Measurements from ENCODE around the gene ADAMTS6. TPM values are rescaled to one million over a fixed set of nuclear protein-coding genes. Genes with fewer than 3 reads are reported as not detected.
"Not testable (repeated sequence)": the region's sequence is repeated elsewhere in the genome, so short reads cannot be mapped to it uniquely, and the experiment has no call there.

Gene ADAMTS6
- total and polyA plus RNA-seq, 3 experiments from 2014 or later, result 0.23 to 1.2 (median 0.93) TPM

DNA sequence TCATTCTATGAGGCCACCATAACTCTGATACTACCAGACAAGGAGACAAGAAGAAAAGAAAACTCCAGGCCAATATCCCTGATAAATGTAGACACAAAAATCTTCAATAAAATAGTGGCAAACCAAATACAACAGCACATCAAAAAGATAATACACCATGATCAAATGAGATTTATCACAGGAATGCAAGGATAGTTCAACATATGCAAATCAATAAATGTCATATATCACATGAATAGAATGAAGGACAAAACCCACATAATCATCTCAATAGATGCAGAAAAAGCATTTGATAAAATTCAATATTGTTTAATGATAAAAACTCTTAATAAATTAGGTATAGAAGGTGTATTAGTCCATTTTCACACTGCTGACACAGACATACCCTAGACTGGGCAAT is 139.9 kb downstream of the ADAMTS6 start:
- Histone ChIP-seq H3K27ac (ENCODE audit: low read depth, low read length) (no peak overlapping the region), H3K36me3 (ENCODE audit: insufficient read depth, low read length) (no peaks in the 10 kb centered on the region), H3K4me1 (ENCODE audit: insufficient read depth, low read length) (no peaks in the 10 kb centered on the region), H3K9me3 (ENCODE audit: low read length) (peaks cover 3% of the 10 kb centered on the region), H3K27me3 (ENCODE audit: insufficient read depth, low read length, poor library complexity, severe bottlenecking) (no peaks in the 10 kb centered on the region), H3K4me3 (ENCODE audit: low read length) (no peak overlapping the region)
- ChIA-PET CTCF (no interaction called here), POLR2A (no interaction called here)
- H3K27me3 Mint-ChIP-seq, result peaks cover 0 to 2% of the 10 kb centered on the region in 2 donors
- peaks cover 3 to 25% (median 3%) of the 10 kb centered on the region in 3 donors for H3K36me3 Mint-ChIP-seq
- no peak overlapping the region for H3K4me3 Mint-ChIP-seq
- H3K27ac Mint-ChIP-seq, result no peak overlapping the region
- peaks cover 19 to 47% (median 41%) of the 10 kb centered on the region in 5 donors for H3K9me3 Mint-ChIP-seq
- H3K4me1 Mint-ChIP-seq, result no peaks in the 10 kb centered on the region
- no peak for DNase-seq

DNA sequence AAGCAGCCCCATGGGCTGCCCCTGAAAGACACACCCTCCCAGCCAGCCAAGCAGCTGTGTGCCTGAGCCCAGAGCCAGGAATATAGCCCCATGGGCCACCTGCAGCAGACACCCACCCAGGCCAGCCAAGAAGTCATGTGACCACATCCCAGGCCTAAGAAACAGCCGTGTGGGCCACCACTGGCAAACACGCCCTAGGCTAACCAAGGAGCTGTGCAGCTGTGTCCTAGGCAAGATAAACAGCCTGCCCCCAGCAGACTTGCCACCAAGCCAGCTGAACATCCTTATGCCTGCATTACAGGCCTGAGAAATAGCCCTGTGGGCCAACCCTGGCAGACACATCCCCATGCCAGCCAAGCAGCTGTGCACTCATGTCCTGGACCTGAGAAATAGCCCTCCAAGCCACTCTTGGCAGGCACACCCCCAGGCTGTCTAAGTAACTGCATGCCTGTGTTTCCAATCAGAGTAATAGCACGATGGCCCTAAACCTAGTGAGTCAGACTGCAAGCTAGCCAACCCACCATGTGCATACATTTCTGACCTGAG is 143.0 kb downstream of the ADAMTS6 start:
- Histone ChIP-seq H3K27ac (ENCODE audit: low read depth, low read length) (no peak overlapping the region), H3K27me3 (ENCODE audit: insufficient read depth, low read length, poor library complexity, severe bottlenecking) (no peaks in the 10 kb centered on the region), H3K4me3 (ENCODE audit: low read length) (no peak overlapping the region), H3K36me3 (ENCODE audit: insufficient read depth, low read length) (no peaks in the 10 kb centered on the region), H3K4me1 (ENCODE audit: insufficient read depth, low read length) (no peaks in the 10 kb centered on the region), H3K9me3 (ENCODE audit: low read length) (peaks cover 3% of the 10 kb centered on the region)
- Mint-ChIP-seq H3K27ac (no peak overlapping the region), H3K4me1 (no peaks in the 10 kb centered on the region), H3K36me3 (peaks cover 3 to 23% (median 3%) of the 10 kb centered on the region in 3 donors), H3K27me3 (no peaks in the 10 kb centered on the region), H3K9me3 (peaks cover 19 to 44% (median 40%) of the 10 kb centered on the region in 5 donors), H3K4me3 (no peak overlapping the region)
- DNase-seq, result peak in 1 of 5 donors; percentile 35
- ChIA-PET POLR2A (no interaction called here), CTCF (no interaction called here)

DNA sequence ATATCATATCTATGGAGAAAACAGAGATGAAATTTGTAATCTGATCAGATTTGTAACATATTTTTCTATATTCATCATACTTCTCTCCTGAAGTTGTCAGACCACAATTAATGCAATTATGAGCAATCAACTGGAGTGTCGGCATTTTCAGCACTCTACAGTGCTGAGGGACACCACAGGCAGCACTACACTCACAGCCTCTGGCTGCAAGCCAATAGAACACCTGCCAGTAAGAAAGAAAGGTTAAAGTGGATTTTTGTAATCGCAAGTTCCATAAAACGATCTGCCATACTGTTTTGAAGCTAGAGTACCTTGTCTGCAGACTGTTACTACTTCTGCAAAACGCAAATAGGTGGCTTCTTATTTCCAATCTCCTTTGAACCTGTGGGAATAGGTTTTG is 147.6 kb downstream of the ADAMTS6 start:
- Histone ChIP-seq H3K4me3 (ENCODE audit: low read length) (no peak overlapping the region), H3K27me3 (ENCODE audit: insufficient read depth, low read length, poor library complexity, severe bottlenecking) (no peaks in the 10 kb centered on the region), H3K9me3 (ENCODE audit: low read length) (no peaks in the 10 kb centered on the region), H3K36me3 (ENCODE audit: insufficient read depth, low read length) (no peaks in the 10 kb centered on the region), H3K27ac (ENCODE audit: low read depth, low read length) (no peak overlapping the region), H3K4me1 (ENCODE audit: insufficient read depth, low read length) (no peaks in the 10 kb centered on the region)
- Mint-ChIP-seq H3K4me3 (no peak overlapping the region), H3K36me3 (no peaks in the 10 kb centered on the region), H3K27me3 (no peaks in the 10 kb centered on the region), H3K9me3 (peaks cover 0 to 2% (median under 1%) of the 10 kb centered on the region in 5 donors), H3K27ac (no peak overlapping the region), H3K4me1 (no peaks in the 10 kb centered on the region)
- ChIA-PET POLR2A (no interaction called here), CTCF (no interaction called here)
- DNase-seq, result no peak

DNA sequence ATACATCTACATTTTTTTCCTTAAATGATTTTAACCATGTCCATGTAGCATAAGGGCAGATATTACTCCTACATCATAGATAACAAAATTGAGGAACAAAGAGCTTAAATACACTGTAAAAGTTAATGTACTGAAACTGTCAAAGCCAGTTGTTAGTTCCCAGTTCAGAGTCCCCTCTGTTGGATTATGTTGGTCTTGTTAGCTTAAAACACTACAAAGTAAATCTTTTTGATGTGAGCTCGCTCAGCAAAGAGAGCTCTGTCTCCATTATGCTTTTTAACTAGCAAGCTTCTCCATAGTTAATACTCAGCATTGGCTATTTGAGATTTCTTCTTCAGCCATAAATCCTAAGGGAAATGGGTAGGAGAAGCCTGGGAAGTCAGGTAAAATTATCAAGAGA is 149.1 kb downstream of the ADAMTS6 start:
- no peak for DNase-seq
- no peak overlapping the region for H3K4me3 Mint-ChIP-seq
- H3K27ac ChIP-seq (ENCODE audit: low read depth, low read length), result no peak overlapping the region
- POLR2A ChIA-PET, result no interaction called here
- H3K4me3 ChIP-seq (ENCODE audit: low read length), result no peak overlapping the region
- H3K36me3 Mint-ChIP-seq, result no peaks in the 10 kb centered on the region
- no peaks in the 10 kb centered on the region for H3K4me1 ChIP-seq (ENCODE audit: insufficient read depth, low read length)
- CTCF ChIA-PET, result no interaction called here
- no peaks in the 10 kb centered on the region for H3K9me3 Mint-ChIP-seq
- no peaks in the 10 kb centered on the region for H3K27me3 ChIP-seq (ENCODE audit: insufficient read depth, low read length, poor library complexity, severe bottlenecking)
- H3K27ac Mint-ChIP-seq, result no peak overlapping the region
- H3K27me3 Mint-ChIP-seq, result no peaks in the 10 kb centered on the region
- no peaks in the 10 kb centered on the region for H3K9me3 ChIP-seq (ENCODE audit: low read length)
- no peaks in the 10 kb centered on the region for H3K36me3 ChIP-seq (ENCODE audit: insufficient read depth, low read length)
- H3K4me1 Mint-ChIP-seq, result no peaks in the 10 kb centered on the region

DNA sequence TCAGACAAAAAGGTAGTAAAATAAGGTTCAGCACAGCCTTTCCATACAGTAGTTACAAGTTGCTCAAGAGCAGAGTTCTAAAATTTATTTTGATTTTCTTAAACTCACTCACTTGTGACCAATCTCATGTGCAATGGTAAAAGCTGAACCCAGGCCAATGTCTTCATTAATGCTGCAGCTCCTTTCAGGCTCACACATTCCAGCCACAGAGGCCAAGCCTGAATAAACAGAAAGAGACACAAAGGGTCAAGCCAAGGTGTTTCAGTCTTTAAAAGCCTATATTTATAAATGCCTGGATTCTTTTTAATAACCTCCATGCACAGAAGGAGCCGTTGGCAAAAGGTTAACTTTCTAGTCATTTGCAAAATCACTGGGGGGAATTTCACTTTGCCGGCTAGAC is 152.5 kb downstream of the ADAMTS6 start:
- no peaks in the 10 kb centered on the region for H3K4me1 Mint-ChIP-seq
- Histone ChIP-seq H3K4me1 (ENCODE audit: insufficient read depth, low read length) (no peaks in the 10 kb centered on the region), H3K4me3 (ENCODE audit: low read length) (no peak overlapping the region), H3K9me3 (ENCODE audit: low read length) (no peaks in the 10 kb centered on the region), H3K27me3 (ENCODE audit: insufficient read depth, low read length, poor library complexity, severe bottlenecking) (no peaks in the 10 kb centered on the region), H3K36me3 (ENCODE audit: insufficient read depth, low read length) (no peaks in the 10 kb centered on the region), H3K27ac (ENCODE audit: low read depth, low read length) (no peak overlapping the region)
- no peak overlapping the region for H3K27ac Mint-ChIP-seq
- no peak for DNase-seq
- no peak overlapping the region for H3K4me3 Mint-ChIP-seq
- H3K27me3 Mint-ChIP-seq, result no peaks in the 10 kb centered on the region
- peaks cover 0 to 2% (median 0%) of the 10 kb centered on the region in 5 donors for H3K9me3 Mint-ChIP-seq
- CTCF ChIA-PET, result no interaction called here
- peaks cover 0 to 5% (median 2%) of the 10 kb centered on the region in 3 donors for H3K36me3 Mint-ChIP-seq
- POLR2A ChIA-PET, result no interaction called here

DNA sequence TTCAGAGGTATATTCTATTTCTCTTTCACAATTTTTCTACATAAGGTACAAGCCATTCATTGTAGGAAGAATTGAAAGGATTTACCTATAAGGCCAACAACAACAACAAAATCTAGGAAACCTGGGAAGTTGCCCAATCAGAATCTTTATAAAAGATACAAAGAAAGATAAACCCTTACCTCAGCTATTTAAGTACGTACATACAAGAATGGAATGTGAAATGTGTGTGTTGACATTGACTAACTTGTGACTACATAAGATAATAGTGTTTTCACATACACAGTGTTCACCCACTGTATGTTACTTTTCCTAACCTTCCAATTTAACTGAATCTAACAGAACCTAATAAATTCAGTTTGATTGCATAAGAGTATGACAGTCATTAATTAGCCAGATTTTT is 154.1 kb downstream of the ADAMTS6 start:
- no peaks in the 10 kb centered on the region for H3K27me3 ChIP-seq (ENCODE audit: insufficient read depth, low read length, poor library complexity, severe bottlenecking)
- no peaks in the 10 kb centered on the region for H3K4me1 ChIP-seq (ENCODE audit: insufficient read depth, low read length)
- ChIA-PET POLR2A (no interaction called here), CTCF (no interaction called here)
- DNase-seq, result no peak
- Mint-ChIP-seq H3K36me3 (peaks cover 0 to 5% (median 2%) of the 10 kb centered on the region in 3 donors), H3K27ac (no peak overlapping the region), H3K4me3 (no peak overlapping the region), H3K4me1 (no peaks in the 10 kb centered on the region), H3K9me3 (peaks cover 0 to 2% (median 0%) of the 10 kb centered on the region in 5 donors), H3K27me3 (no peaks in the 10 kb centered on the region)
- no peaks in the 10 kb centered on the region for H3K36me3 ChIP-seq (ENCODE audit: insufficient read depth, low read length)
- no peak overlapping the region for H3K4me3 ChIP-seq (ENCODE audit: low read length)
- no peaks in the 10 kb centered on the region for H3K9me3 ChIP-seq (ENCODE audit: low read length)
- H3K27ac ChIP-seq (ENCODE audit: low read depth, low read length), result no peak overlapping the region

DNA sequence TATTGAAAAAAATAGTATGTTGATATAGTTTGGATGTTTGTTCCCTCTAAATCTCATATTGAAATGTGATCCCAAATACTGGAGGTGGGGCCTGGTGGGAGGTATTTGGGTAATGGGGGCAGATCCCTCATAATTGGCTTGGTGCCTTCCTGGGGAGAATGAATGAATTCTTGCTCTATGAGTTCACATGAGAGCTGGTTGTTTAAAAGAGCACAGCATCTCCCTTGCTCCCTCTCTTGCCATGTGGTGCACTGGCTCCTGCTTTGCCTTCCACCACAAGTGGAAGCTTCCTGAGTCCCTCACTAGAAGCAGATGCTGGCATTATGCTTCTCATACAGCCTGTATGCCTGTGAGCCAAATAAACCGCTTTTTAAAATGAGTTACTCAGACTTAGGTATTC is 154.8 kb downstream of the ADAMTS6 start:
- H3K36me3 ChIP-seq (ENCODE audit: insufficient read depth, low read length), result no peaks in the 10 kb centered on the region
- no peak overlapping the region for H3K27ac Mint-ChIP-seq
- peaks cover 0 to 5% (median 2%) of the 10 kb centered on the region in 3 donors for H3K36me3 Mint-ChIP-seq
- no peaks in the 10 kb centered on the region for H3K27me3 Mint-ChIP-seq
- POLR2A ChIA-PET, result no interaction called here
- CTCF ChIA-PET, result no interaction called here
- peaks cover 0 to 2% (median 0%) of the 10 kb centered on the region in 5 donors for H3K9me3 Mint-ChIP-seq
- DNase-seq, result no peak
- no peaks in the 10 kb centered on the region for H3K4me1 ChIP-seq (ENCODE audit: insufficient read depth, low read length)
- no peaks in the 10 kb centered on the region for H3K4me1 Mint-ChIP-seq
- no peak overlapping the region for H3K4me3 ChIP-seq (ENCODE audit: low read length)
- H3K9me3 ChIP-seq (ENCODE audit: low read length), result no peaks in the 10 kb centered on the region
- no peak overlapping the region for H3K4me3 Mint-ChIP-seq
- H3K27me3 ChIP-seq (ENCODE audit: insufficient read depth, low read length, poor library complexity, severe bottlenecking), result no peaks in the 10 kb centered on the region
- no peak overlapping the region for H3K27ac ChIP-seq (ENCODE audit: low read depth, low read length)

DNA sequence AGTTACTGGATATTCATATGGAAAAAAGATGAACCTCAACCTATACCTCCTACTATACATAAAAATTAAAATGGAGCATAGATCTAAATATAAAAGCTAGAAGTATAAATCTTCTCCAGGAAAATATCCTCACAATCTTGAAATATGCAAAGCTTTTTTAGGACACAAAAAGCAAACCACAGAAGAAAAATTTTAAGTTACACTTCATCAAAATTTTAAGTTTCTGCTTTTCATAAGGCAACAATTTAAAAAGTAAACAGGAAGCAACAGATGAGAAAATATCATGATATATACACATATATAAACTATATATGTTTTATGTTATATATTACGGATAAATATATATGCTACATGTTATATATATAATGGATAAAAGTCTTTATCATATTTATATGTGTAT is 157.5 kb downstream of the ADAMTS6 start:
- no peak overlapping the region for H3K27ac Mint-ChIP-seq
- no peaks in the 10 kb centered on the region for H3K4me1 ChIP-seq (ENCODE audit: insufficient read depth, low read length)
- ChIA-PET CTCF (no interaction called here), POLR2A (no interaction called here)
- H3K4me3 ChIP-seq (ENCODE audit: low read length), result no peak overlapping the region
- no peaks in the 10 kb centered on the region for H3K27me3 ChIP-seq (ENCODE audit: insufficient read depth, low read length, poor library complexity, severe bottlenecking)
- H3K27me3 Mint-ChIP-seq, result no peaks in the 10 kb centered on the region
- no peak overlapping the region for H3K4me3 Mint-ChIP-seq
- peaks cover 0 to 3% (median 0%) of the 10 kb centered on the region in 5 donors for H3K9me3 Mint-ChIP-seq
- H3K36me3 Mint-ChIP-seq, result peaks cover 0 to 5% (median 2%) of the 10 kb centered on the region in 3 donors
- no peaks in the 10 kb centered on the region for H3K9me3 ChIP-seq (ENCODE audit: low read length)
- no peak for DNase-seq
- no peaks in the 10 kb centered on the region for H3K4me1 Mint-ChIP-seq
- no peaks in the 10 kb centered on the region for H3K36me3 ChIP-seq (ENCODE audit: insufficient read depth, low read length)
- no peak overlapping the region for H3K27ac ChIP-seq (ENCODE audit: low read depth, low read length)

DNA sequence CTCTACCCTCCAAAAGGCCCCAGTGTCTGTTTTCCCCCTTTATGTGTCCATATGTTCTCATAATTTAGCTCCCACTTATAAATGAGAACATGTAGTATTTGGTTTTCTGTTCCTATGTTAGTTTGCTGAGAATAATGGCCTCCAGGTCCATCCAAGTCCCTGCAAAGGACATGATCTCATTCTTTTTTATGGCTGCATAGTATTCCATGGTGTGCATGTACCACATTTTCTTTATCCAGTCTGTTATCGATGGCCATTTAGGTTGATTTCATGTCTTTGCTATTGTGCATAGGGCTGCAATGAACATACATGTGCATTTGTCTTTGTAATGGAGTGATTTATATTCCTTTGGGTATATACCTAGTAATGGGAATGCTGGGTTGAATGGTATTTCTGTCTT is 161.0 kb downstream of the ADAMTS6 start:
- CTCF ChIA-PET; H3K36me3 ChIP-seq (ENCODE audit: insufficient read depth, low read length); DNase-seq; H3K4me3 ChIP-seq (ENCODE audit: low read length); H3K27me3 ChIP-seq (ENCODE audit: insufficient read depth, low read length, poor library complexity, severe bottlenecking); H3K27me3 Mint-ChIP-seq; H3K36me3 Mint-ChIP-seq; H3K4me3 Mint-ChIP-seq; H3K4me1 Mint-ChIP-seq; POLR2A ChIA-PET; H3K4me1 ChIP-seq (ENCODE audit: insufficient read depth, low read length); H3K27ac ChIP-seq (ENCODE audit: low read depth, low read length); H3K9me3 ChIP-seq (ENCODE audit: low read length); H3K9me3 Mint-ChIP-seq: not testable (repeated sequence)
- H3K27ac Mint-ChIP-seq, result peak overlapping the region in 1 of 8 donors; percentile 56

Data from CD8-positive, alpha-beta memory T cell (primary cell).